OCI-LY3 (cell line): ENCODE measurements around the gene AKAP12.

ENCODE experiments used
- H2AFZ ChIP-seq: fragments of 200-600, 300-600 bp; shearing (Covaris generic); 2 replicates; pipeline ENCODE4 v1.6.0; 2014; ENCODE audit warnings: antibody characterized with exemption, low read depth, low read length
- H3K27ac ChIP-seq: fragments of 200-600, 300-600 bp; sonication (generic); 2 replicates; pipeline ENCODE4 v1.5.1; 2014; ENCODE audit warnings: mild to moderate bottlenecking, low read length, moderate library complexity, mixed read lengths
- H3K27me3 ChIP-seq: fragments of 200-600, 300-600 bp; sonication (generic); 2 replicates; pipeline ENCODE4 v1.6.1; 2014; ENCODE audit warnings: low read depth, low read length, mixed read lengths
- H3K36me3 ChIP-seq: fragments of 200-600, 300-600 bp; sonication (generic); replicated peaks from 2 replicates; pipeline ENCODE3; 2014; ENCODE audit warnings: low read depth, low read length, mixed read lengths
- H3K4me1 ChIP-seq: fragments of 300-600, 200-600 bp; sonication (generic); 2 replicates; pipeline ENCODE4 v1.6.1; 2014; ENCODE audit warnings: low read length, mixed read lengths
- H3K4me2 ChIP-seq: fragments of 200-600, 300-600 bp; sonication (generic); 2 replicates; pipeline ENCODE4 v1.6.1; 2014; ENCODE audit warnings: low read length, mixed read lengths
- H3K4me3 ChIP-seq: fragments of 300-600, 200-600 bp; sonication (generic); 2 replicates; pipeline ENCODE4 v1.5.1; 2014; ENCODE audit warnings: antibody characterized with exemption, mild to moderate bottlenecking, low read length, moderate library complexity
- H3K79me2 ChIP-seq: fragments of 300-600, 200-600 bp; shearing (Covaris generic); 2 replicates; pipeline ENCODE4 v1.6.1; 2014; ENCODE audit warnings: mild to moderate bottlenecking, low read length, mixed read lengths
- H3K9ac ChIP-seq: fragments of 300-600, 200-600 bp; shearing (Covaris generic); 2 replicates; pipeline ENCODE4 v1.6.0; 2014; ENCODE audit warnings: mild to moderate bottlenecking, low read length, moderate library complexity
- H3K9me3 ChIP-seq: fragments of 200-600, 300-600 bp; shearing (Covaris generic); 2 replicates; pipeline ENCODE4 v1.6.1; 2014; ENCODE audit warnings: low read length, mixed read lengths; ENCODE audit not compliant: insufficient read depth
- H4K20me1 ChIP-seq: fragments of 200-600, 300-600 bp; sonication (generic); 2 replicates; pipeline ENCODE4 v1.6.1; 2016; ENCODE audit warnings: low read length, mixed read lengths; ENCODE audit not compliant: insufficient read depth
- EZH2phosphoT487 ChIP-seq: fragments of 200-600 bp; shearing (Covaris generic); IDR thresholded peaks from 2 replicates; pipeline ENCODE4 v1.6.1; 2018; ENCODE audit warnings: antibody characterized with exemption, mixed run types, low read depth
- TF ChIP-seq, protein P1 (sequence below): fragments of 200-600, 300-600 bp; sonication (generic); IDR thresholded peaks from 2 replicates; pipeline ENCODE4 v1.5.1; 2014; ENCODE audit warnings: antibody characterized with exemption, low read length, low read depth

Gene AKAP12

DNA sequence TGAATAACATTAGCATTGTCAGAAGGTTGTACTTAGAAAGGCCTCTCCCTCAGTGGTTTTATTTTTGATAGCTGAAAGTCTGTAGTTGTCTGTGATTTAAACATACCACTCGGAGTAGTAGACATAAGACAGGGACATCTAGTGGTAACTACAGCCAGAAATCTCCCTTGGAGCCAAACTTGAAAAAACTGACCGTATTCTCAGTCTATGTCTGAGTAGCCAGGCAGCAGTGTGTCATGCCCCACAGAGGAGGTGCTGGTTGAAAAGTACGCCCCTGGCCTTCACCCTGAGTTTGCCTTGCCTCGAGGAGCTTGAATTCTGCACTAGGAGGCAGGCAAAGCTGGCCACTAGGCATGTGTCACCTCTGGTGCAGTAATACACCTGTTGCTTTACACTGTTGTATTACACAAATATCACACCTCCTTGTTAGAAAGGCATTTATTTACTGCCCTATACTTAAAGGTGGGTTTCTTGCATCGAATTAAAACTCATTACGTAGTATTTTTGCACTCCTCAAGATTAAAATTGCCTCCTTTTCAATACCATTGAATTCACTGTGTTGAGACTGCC lies 130.8 kb downstream of the AKAP12 start:
- Histone ChIP-seq H3K27ac (no peak overlapping the region), H3K4me2 (no peak overlapping the region), H3K27me3 (no peaks in the 10 kb centered on the region), H4K20me1 (0 out of 2 replicates have a peak, but pooled peaks cover 3% of the 10 kb centered on the region), H3K9me3 (no peaks in the 10 kb centered on the region), H3K79me2 (peaks cover 18% of the 10 kb centered on the region), H2AFZ (no peak overlapping the region), H3K36me3 (peaks cover 6% of the 10 kb centered on the region), H3K9ac (no peak overlapping the region), H3K4me3 (no peak overlapping the region), H3K4me1 (no peaks in the 10 kb centered on the region)
- TF ChIP-seq EZH2phosphoT487, result no peak
- TF ChIP-seq, protein P1, sequence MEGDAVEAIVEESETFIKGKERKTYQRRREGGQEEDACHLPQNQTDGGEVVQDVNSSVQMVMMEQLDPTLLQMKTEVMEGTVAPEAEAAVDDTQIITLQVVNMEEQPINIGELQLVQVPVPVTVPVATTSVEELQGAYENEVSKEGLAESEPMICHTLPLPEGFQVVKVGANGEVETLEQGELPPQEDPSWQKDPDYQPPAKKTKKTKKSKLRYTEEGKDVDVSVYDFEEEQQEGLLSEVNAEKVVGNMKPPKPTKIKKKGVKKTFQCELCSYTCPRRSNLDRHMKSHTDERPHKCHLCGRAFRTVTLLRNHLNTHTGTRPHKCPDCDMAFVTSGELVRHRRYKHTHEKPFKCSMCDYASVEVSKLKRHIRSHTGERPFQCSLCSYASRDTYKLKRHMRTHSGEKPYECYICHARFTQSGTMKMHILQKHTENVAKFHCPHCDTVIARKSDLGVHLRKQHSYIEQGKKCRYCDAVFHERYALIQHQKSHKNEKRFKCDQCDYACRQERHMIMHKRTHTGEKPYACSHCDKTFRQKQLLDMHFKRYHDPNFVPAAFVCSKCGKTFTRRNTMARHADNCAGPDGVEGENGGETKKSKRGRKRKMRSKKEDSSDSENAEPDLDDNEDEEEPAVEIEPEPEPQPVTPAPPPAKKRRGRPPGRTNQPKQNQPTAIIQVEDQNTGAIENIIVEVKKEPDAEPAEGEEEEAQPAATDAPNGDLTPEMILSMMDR, result no peak

DNA sequence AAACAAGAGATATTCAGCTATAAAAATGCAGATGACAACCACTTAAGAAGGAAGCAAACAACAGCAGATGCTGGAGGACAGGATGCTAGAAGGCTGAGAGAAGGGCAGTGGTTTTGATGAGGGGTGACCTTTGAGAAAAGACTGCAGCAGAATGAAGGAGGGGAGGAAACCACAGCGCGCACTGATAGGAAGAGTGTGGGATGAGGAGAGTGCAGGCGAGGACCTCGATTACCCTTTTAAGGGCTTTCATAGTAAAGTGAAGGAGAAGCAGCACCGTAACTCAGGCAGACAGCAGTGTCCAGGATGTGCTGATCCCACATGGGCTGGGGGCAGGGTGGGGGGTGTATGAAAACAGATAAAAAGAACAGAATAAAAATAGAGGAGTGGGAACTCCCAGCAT lies 132.4 kb downstream of the AKAP12 start:
- 0 out of 2 replicates have a peak, but pooled peaks cover 3% of the 10 kb centered on the region for H4K20me1 ChIP-seq
- no peaks in the 10 kb centered on the region for H3K27me3 ChIP-seq
- no peak overlapping the region for H3K27ac ChIP-seq
- peaks cover 34% of the 10 kb centered on the region for H3K79me2 ChIP-seq
- H3K36me3 ChIP-seq, result peaks cover 4% of the 10 kb centered on the region
- H3K4me3 ChIP-seq, result no peak overlapping the region
- TF ChIP-seq, protein P1, result no peak
- no peak for TF ChIP-seq EZH2phosphoT487
- H2AFZ ChIP-seq, result no peak overlapping the region
- H3K9ac ChIP-seq, result no peak overlapping the region
- H3K4me1 ChIP-seq, result peaks cover 11% of the 10 kb centered on the region
- no peak overlapping the region for H3K4me2 ChIP-seq
- no peaks in the 10 kb centered on the region for H3K9me3 ChIP-seq

DNA sequence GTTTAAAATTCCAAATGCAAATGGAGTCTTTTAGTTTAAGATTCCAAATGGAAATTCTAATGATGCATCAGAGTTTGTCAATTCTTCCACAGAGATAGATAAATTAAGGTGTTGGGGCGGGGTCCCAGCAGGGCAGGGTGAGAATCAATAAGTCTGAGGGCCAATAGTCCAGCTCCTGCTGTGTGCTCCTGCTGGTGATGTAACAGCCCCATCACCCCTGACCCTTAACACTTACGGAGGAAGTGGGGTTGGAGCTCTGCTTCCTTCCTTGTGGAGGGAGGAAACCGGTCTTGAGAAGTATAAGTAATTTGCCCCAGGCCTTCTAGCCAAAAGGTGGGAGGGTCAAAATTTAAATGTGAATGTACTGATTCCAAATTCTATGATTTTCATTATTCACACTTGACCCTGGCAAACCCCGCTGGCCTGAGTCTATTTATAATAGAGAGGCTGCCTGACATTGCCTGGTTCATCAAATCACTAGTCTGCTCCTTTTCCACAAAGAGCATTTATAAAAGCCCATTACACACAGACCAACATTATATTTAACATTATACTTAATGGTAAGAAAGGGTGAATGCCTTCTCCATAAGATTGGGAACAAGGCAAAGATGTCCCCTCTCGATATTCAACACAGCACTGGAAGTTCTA lies 134.4 kb downstream of the AKAP12 start:
- no peak for TF ChIP-seq EZH2phosphoT487
- TF ChIP-seq, protein P1, result no peak
- H3K9me3 ChIP-seq, result no peaks in the 10 kb centered on the region
- H3K27ac ChIP-seq, result no peak overlapping the region
- peaks cover 51% of the 10 kb centered on the region for H3K79me2 ChIP-seq
- 0 out of 2 replicates have a peak, but pooled peaks cover 6% of the 10 kb centered on the region for H4K20me1 ChIP-seq
- H3K4me3 ChIP-seq, result no peak overlapping the region
- no peak overlapping the region for H2AFZ ChIP-seq
- H3K4me2 ChIP-seq, result no peak overlapping the region
- no peaks in the 10 kb centered on the region for H3K27me3 ChIP-seq
- peaks cover 4% of the 10 kb centered on the region for H3K36me3 ChIP-seq
- H3K4me1 ChIP-seq, result peaks cover 11% of the 10 kb centered on the region
- no peak overlapping the region for H3K9ac ChIP-seq

DNA sequence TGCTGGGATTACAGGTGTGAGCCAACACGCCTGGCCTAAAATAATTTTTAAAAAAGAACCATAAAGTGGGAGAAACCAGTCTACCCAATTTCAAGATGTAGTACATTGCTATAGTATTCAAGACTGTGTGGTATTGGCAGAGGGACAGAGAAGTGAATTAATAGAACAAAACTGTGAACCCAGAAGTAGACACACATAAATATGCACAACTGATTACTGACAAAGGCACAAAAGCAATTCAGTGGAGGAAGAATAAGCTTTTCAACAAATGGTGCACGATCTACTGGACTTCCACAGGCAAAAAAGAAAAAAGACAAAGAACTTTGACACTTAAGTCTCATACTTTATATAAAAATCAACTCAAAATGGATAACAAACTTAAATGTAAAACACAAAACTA lies 136.1 kb downstream of the AKAP12 start:
- no peak overlapping the region for H3K27ac ChIP-seq
- no peaks in the 10 kb centered on the region for H3K27me3 ChIP-seq
- peaks cover 4% of the 10 kb centered on the region for H3K36me3 ChIP-seq
- no peak overlapping the region for H3K4me3 ChIP-seq
- TF ChIP-seq, protein P1, result no peak
- no peak for TF ChIP-seq EZH2phosphoT487
- no peak overlapping the region for H3K9ac ChIP-seq
- no peak overlapping the region for H2AFZ ChIP-seq
- no peak overlapping the region for H3K4me2 ChIP-seq
- H3K79me2 ChIP-seq, result peaks cover 66% of the 10 kb centered on the region
- H3K9me3 ChIP-seq, result no peaks in the 10 kb centered on the region
- peaks cover 18% of the 10 kb centered on the region for H3K4me1 ChIP-seq
- 0 out of 2 replicates have a peak, but pooled peaks cover 9% of the 10 kb centered on the region for H4K20me1 ChIP-seq
